ENCODE results near the gene GPATCH2.
"Not testable (repeated sequence)": the region's sequence is repeated elsewhere in the genome, so short reads cannot be mapped to it uniquely, and the experiment has no call there.

GRCh38 chr1:217379804-217380203 is 251.1 kb downstream of the GPATCH2 start:
- not testable (repeated sequence) for TF ChIP-seq EZH2 (IDR thresholded peaks at IDR 0.05; ENCODE audit: borderline replicate concordance, low read length); CTCF (conservative IDR thresholded peaks at IDR 0.05 in 1 of 2, IDR thresholded peaks at IDR 0.05 in 1 of 2; ENCODE audit: extremely low read depth in 1 of 2, insufficient read depth in 1 of 2, low read depth in 1 of 2, low read length in 2 of 2)

All from mammary epithelial cell (primary cell).